Measurements from ENCODE around the gene SSR1. TPM values are rescaled to one million over a fixed set of nuclear protein-coding genes. Genes with fewer than 3 reads are reported as not detected.

The SSR1 gene
- total and polyA plus RNA-seq, 9 of the 15 experiments (the other 6 are each of a cell fraction or from before 2014, with no cell fraction given): 87.7 to 220 (median 144) TPM

- TF ChIP-seq ASH1L (IDR thresholded peaks at IDR 0.05; ENCODE audit: borderline replicate concordance, low read depth, partially characterized antibody): no peak
- no peak for TF ChIP-seq ZNF165 (CRISPR knock-in tag; IDR thresholded peaks at IDR 0.05; ENCODE audit: borderline replicate concordance)
- no peak for TF ChIP-seq MEF2A (IDR thresholded peaks at IDR 0.05; ENCODE audit: control insufficient read depth, low read depth, low read length)
- no peak for TF ChIP-seq BMI1 (IDR thresholded peaks at IDR 0.05; ENCODE audit: low read length)
- no peak for TF ChIP-seq E2F8 (IDR thresholded peaks at IDR 0.05; ENCODE audit: low read depth, partially characterized antibody)
- TF ChIP-seq SMAD3 (CRISPR knock-in tag; conservative IDR thresholded peaks at IDR 0.05): no peak
- no peak for TF ChIP-seq NR0B1 (IDR thresholded peaks at IDR 0.05; ENCODE audit: partially characterized antibody)
- no peak for TF ChIP-seq DLX4 (CRISPR knock-in tag; IDR thresholded peaks at IDR 0.05)
- Histone ChIP-seq H4K20me1 (replicated peaks; ENCODE audit: control insufficient read depth, insufficient read depth, low read length) (no peaks in the 10 kb centered on the region), H3K27me3 (ENCODE audit: control insufficient read depth in 2 of 2, insufficient read depth in 2 of 2, low read length in 2 of 2) (peaks cover 42 to 62% of the 10 kb centered on the region in 2 experiments; a peak in 4 of 5 replicates), H3K27ac (ENCODE audit: extremely low read depth, low read depth, low read length) (no peak overlapping the region), H3K36me3 (ENCODE audit: control insufficient read depth, insufficient read depth, low read length) (no peaks in the 10 kb centered on the region), H3K9ac (ENCODE audit: insufficient read depth in 1 of 2, low read depth in 2 of 2, low read length in 2 of 2) (peak overlapping the region in 1 of 2 experiments; percentile 26; a peak in 1 of 4 replicates), H2AFZ (ENCODE audit: low read depth, low read length) (no peak overlapping the region), H3K9me3 (replicated peaks; ENCODE audit: control insufficient read depth, insufficient read depth, low read depth, low read length) (no peaks in the 10 kb centered on the region; the same call in 1 of the 2 replicates), H3K4me3 (no peak overlapping the region), H3K9me1 (ENCODE audit: control insufficient read depth, insufficient read depth, low read length) (no peaks in the 10 kb centered on the region), H3K4me2 (ENCODE audit: insufficient read depth, low read length) (no peak overlapping the region), H3K4me1 (replicated peaks in 1 of 2; ENCODE audit: control insufficient read depth in 2 of 2, insufficient read depth in 2 of 2, low read length in 2 of 2) (peaks cover 0 to 13% of the 10 kb centered on the region in 2 experiments; a peak in 2 of 5 replicates), H3K79me2 (ENCODE audit: control insufficient read depth, insufficient read depth, low read length) (no peaks in the 10 kb centered on the region)
- intact Hi-C loops (cut with micrococcal nuclease) (no loop called here), in situ Hi-C loops (cut with MboI) (no loop called here)
- 19% methylated on average over 20 of the region's 20 CpGs for WGBS (ENCODE audit: insufficient coverage, low coverage, missing lambda C conversion rate)
- ATAC-seq (no peak), DNase-seq (ENCODE audit: extremely low read depth in 1 of 4, low spot score in 3 of 4) (no peak), FAIRE-seq (no peak)
- no TSS peak for BruUV-seq (replicated peaks)
- POLR2A ChIA-PET: interaction anchor here (0.6 to 1.0 kb wide), 2 partner anchors 12 to 454 kb away, joined by 3 to 4 read pairs; no protein-coding TSS in a partner anchor
- CTCF ChIA-PET (ENCODE audit: low intra/inter-chr PET ratio): no interaction called here
These were observed 44.6 kb downstream of the SSR1 start for GRCh38 chr6:7268362-7268761.
